H1 (cell line): ENCODE results near the gene TBC1D9B. TPM values are rescaled to one million over a fixed set of nuclear protein-coding genes. Genes with fewer than 3 reads are reported as not detected.

Experiments
- CTCF ChIA-PET: fragments of 300-600 bp; sonication (Branson Sonifier 250); formaldehyde crosslinking; loops from one replicate; lab custom pipeline; 2021; ENCODE audit not compliant: partially characterized antibody; lab: Charles Lee
- POLR2A ChIA-PET: fragments of 300-600 bp; sonication (Branson Sonifier 250); formaldehyde crosslinking; loops from one replicate; lab custom pipeline; 2021; ENCODE audit warnings: inconsistent platforms; ENCODE audit not compliant: partially characterized antibody; lab: Charles Lee
- DNase-seq, 2 experiments: peaks; one replicate each; pipeline versions ENCODE4 v3.0.0 to v3.0.0-alpha.2; 2010 to 2022; ENCODE audit warnings: low spot score in 2 of 2, low read depth in 1 of 2, mixed read lengths in 1 of 2
- FAIRE-seq: peaks from 2 replicates; lab custom pipeline; 2011; peaks lifted over from hg19 to GRCh38; lab: Jason Lieb, UNC
- H2AFZ ChIP-seq: 2 replicates; pipeline ENCODE4 v1.8.1; 2012; ENCODE audit warnings: low read length, inconsistent platforms
- H2AK5ac ChIP-seq: 2 replicates; pipeline ENCODE4 v1.6.1; 2013; ENCODE audit warnings: low read depth, low read length
- H2BK120ac ChIP-seq: replicated peaks from 2 replicates; pipeline ENCODE3; 2013; ENCODE audit warnings: low read depth, low read length, inconsistent platforms
- H2BK12ac ChIP-seq: 2 replicates; pipeline ENCODE4 v1.6.1; 2013; ENCODE audit warnings: low read depth, low read length
- H2BK15ac ChIP-seq: 2 replicates; pipeline ENCODE4 v1.6.1; 2013; ENCODE audit warnings: low read length
- H2BK20ac ChIP-seq: 2 replicates; pipeline ENCODE4 v1.6.1; 2013; ENCODE audit warnings: low read length
- H2BK5ac ChIP-seq: 2 replicates; pipeline ENCODE4 v1.6.1; 2013; ENCODE audit warnings: low read depth, low read length
- H3K14ac ChIP-seq: 2 replicates; pipeline ENCODE4 v1.6.1; 2013; ENCODE audit warnings: inconsistent platforms; ENCODE audit not compliant: insufficient read length
- H3K18ac ChIP-seq: 2 replicates; pipeline ENCODE4 v1.6.1; 2013; ENCODE audit warnings: low read length; ENCODE audit errors: extremely low read depth
- H3K23ac ChIP-seq: 2 replicates; pipeline ENCODE4 v1.6.1; 2013; ENCODE audit warnings: inconsistent platforms; ENCODE audit not compliant: insufficient read length
- H3K23me2 ChIP-seq: 2 replicates; pipeline ENCODE4 v1.6.1; 2013; ENCODE audit warnings: low read depth, low read length
- H3K27ac ChIP-seq: 2 replicates; pipeline ENCODE4 v1.6.1; 2011; ENCODE audit warnings: low read depth, low read length, inconsistent platforms
- H3K27me3 ChIP-seq, 4 experiments: replicated peaks in 1 of 4; 1 replicate in 1 of 4; 2 replicates in 3 of 4; pipeline versions ENCODE4 v1.6.1 to v1.8.1; 2011 to 2013; ENCODE audit warnings: low read length in 3 of 4, mild to moderate bottlenecking in 3 of 4, inconsistent platforms in 2 of 4, mixed read lengths in 2 of 4, moderate library complexity in 1 of 4; ENCODE audit not compliant: control insufficient read depth in 3 of 4, insufficient read depth in 3 of 4; ENCODE audit errors: extremely low read depth in 1 of 4
- H3K36me3 ChIP-seq, 4 experiments: 2 replicates each; pipeline versions ENCODE4 v1.6.1 to v1.8.1; 2011 to 2013; ENCODE audit warnings: mild to moderate bottlenecking in 4 of 4, low read length in 3 of 4, moderate library complexity in 2 of 4, control low read depth in 1 of 4, inconsistent platforms in 1 of 4; ENCODE audit not compliant: insufficient read depth in 4 of 4, control insufficient read depth in 2 of 4
- H3K4ac ChIP-seq: replicated peaks from 2 replicates; pipeline ENCODE3; 2013; ENCODE audit warnings: low read length, low read depth, mixed read lengths, inconsistent platforms; ENCODE audit not compliant: insufficient read length
- H3K4me1 ChIP-seq, 4 experiments: replicated peaks in 1 of 4; 1 replicate in 1 of 4; 2 replicates in 3 of 4; pipeline versions ENCODE4 v1.6.1 to v1.8.1; 2011 to 2013; ENCODE audit warnings: low read length in 3 of 4, inconsistent platforms in 2 of 4, mixed read lengths in 1 of 4; ENCODE audit not compliant: insufficient read depth in 4 of 4, control insufficient read depth in 3 of 4
- H3K4me2 ChIP-seq, 2 experiments: 2 replicates each; pipeline versions ENCODE4 v1.6.1 to v1.8.1; 2011 to 2013; ENCODE audit warnings: low read depth in 2 of 2, low read length in 2 of 2, control low read depth in 1 of 2, inconsistent platforms in 1 of 2, mild to moderate bottlenecking in 1 of 2; ENCODE audit not compliant: insufficient read depth in 1 of 2
- H3K4me3 ChIP-seq, 4 experiments: fragments of 200-600, 300-600 bp in 1 of 4; sonication (generic), shearing (Covaris generic), sonication (Bioruptor Twin) in 1 of 4; 2 replicates each; pipeline versions ENCODE4 v1.5.1 to v1.8.1; 2011 to 2016; ENCODE audit warnings: low read length in 4 of 4, low read depth in 3 of 4, control low read depth in 2 of 4, inconsistent platforms in 2 of 4, mild to moderate bottlenecking in 2 of 4, mixed read lengths in 1 of 4, moderate library complexity in 1 of 4; ENCODE audit not compliant: insufficient read depth in 2 of 4; ENCODE audit errors: extremely low read depth in 1 of 4
- H3K56ac ChIP-seq: replicated peaks from 2 replicates; pipeline ENCODE3; 2013; ENCODE audit warnings: low read depth, mild to moderate bottlenecking, mixed read lengths, low read length, inconsistent platforms; ENCODE audit not compliant: insufficient read length
- H3K79me1 ChIP-seq: 2 replicates; pipeline ENCODE4 v1.6.1; 2013; ENCODE audit warnings: low read depth, low read length, control low read depth
- H3K79me2 ChIP-seq, 2 experiments: 2 replicates each; pipeline versions ENCODE4 v1.6.1 to v1.8.1; 2012 to 2013; ENCODE audit warnings: low read length in 2 of 2, mild to moderate bottlenecking in 2 of 2, inconsistent platforms in 1 of 2; ENCODE audit not compliant: insufficient read depth in 2 of 2, control insufficient read depth in 1 of 2
- H3K9ac ChIP-seq, 4 experiments: replicated peaks in 1 of 4; 1 replicate in 1 of 4; 2 replicates in 3 of 4; pipeline versions ENCODE4 v1.6.1 to v1.8.1; 2011 to 2013; ENCODE audit warnings: low read depth in 3 of 4, low read length in 3 of 4, control low read depth in 2 of 4, mild to moderate bottlenecking in 2 of 4, moderate library complexity in 2 of 4, inconsistent platforms in 1 of 4; ENCODE audit errors: extremely low read depth in 1 of 4
- H3K9me3 ChIP-seq, 2 experiments: 2 replicates each; pipeline versions ENCODE4 v1.6.1 to v1.8.1; 2012 to 2013; ENCODE audit warnings: mild to moderate bottlenecking in 2 of 2, moderate library complexity in 2 of 2, control low read depth in 1 of 2, inconsistent platforms in 1 of 2, low read depth in 1 of 2, low read length in 1 of 2, mixed read lengths in 1 of 2; ENCODE audit not compliant: insufficient read depth in 2 of 2
- H4K20me1 ChIP-seq, 2 experiments: replicated peaks in 1 of 2; 2 replicates each; pipeline versions ENCODE3 to v1.8.1; 2011 to 2013; ENCODE audit warnings: inconsistent platforms in 2 of 2, low read length in 2 of 2, mild to moderate bottlenecking in 1 of 2; ENCODE audit not compliant: insufficient read depth in 2 of 2, control insufficient read depth in 1 of 2
- H4K5ac ChIP-seq: 2 replicates; pipeline ENCODE4 v1.6.1; 2013; ENCODE audit warnings: low read length, low read depth, mixed read lengths, inconsistent platforms; ENCODE audit not compliant: insufficient read length
- H4K8ac ChIP-seq: 2 replicates; pipeline ENCODE4 v1.8.0; 2013; ENCODE audit warnings: mild to moderate bottlenecking, moderate library complexity, low read length, inconsistent platforms; ENCODE audit not compliant: insufficient read depth; ENCODE audit errors: extremely low read depth
- H4K91ac ChIP-seq: replicated peaks from 2 replicates; pipeline ENCODE3; 2013; ENCODE audit warnings: low read length, mixed read lengths, inconsistent platforms; ENCODE audit not compliant: insufficient read length
- BACH1 ChIP-seq: IDR thresholded peaks from 2 replicates; pipeline ENCODE4 v1.6.1; 2012; ENCODE audit warnings: low read length, improper control_type of control experiment
- BRCA1 ChIP-seq: IDR thresholded peaks from 2 replicates; pipeline ENCODE4 v1.6.1; 2012; ENCODE audit warnings: low read depth, low read length, improper control_type of control experiment
- E2F6 ChIP-seq: IDR thresholded peaks from 2 replicates; pipeline ENCODE4 v1.6.1; 2012; ENCODE audit warnings: inconsistent platforms
- EGR1 ChIP-seq: IDR thresholded peaks from 2 replicates; pipeline ENCODE4 v1.6.1; 2011; ENCODE audit warnings: low read depth, low read length, borderline replicate concordance
- HDAC6 ChIP-seq: IDR thresholded peaks from one replicate; pipeline ENCODE4 v1.7.1; 2012; ENCODE audit warnings: low read depth, mild to moderate bottlenecking, inconsistent platforms, low read length, moderate library complexity
- MAX ChIP-seq: IDR thresholded peaks from 2 replicates; pipeline ENCODE4 v1.6.1; 2012; ENCODE audit warnings: inconsistent platforms
- RNF2 ChIP-seq: fragments of 200-900, 300-1000 bp; sonication (generic); IDR thresholded peaks from 2 replicates; pipeline ENCODE4 v1.7.1; 2016; ENCODE audit warnings: borderline replicate concordance, low read depth, mild to moderate bottlenecking, antibody characterized with exemption, low read length; ENCODE audit not compliant: poor library complexity, severe bottlenecking; ENCODE audit errors: missing control alignments
- TAF1 ChIP-seq: IDR thresholded peaks from 2 replicates; pipeline ENCODE4 v1.6.1; 2011; ENCODE audit warnings: mild to moderate bottlenecking, low read depth, low read length
- TBP ChIP-seq: IDR thresholded peaks from 2 replicates; pipeline ENCODE4 v1.6.1; 2011; ENCODE audit warnings: low read depth, low read length, improper control_type of control experiment
- YY1 ChIP-seq: IDR thresholded peaks from 2 replicates; pipeline ENCODE4 v1.6.1; 2011; ENCODE audit warnings: low read depth, mild to moderate bottlenecking, low read length
- WGBS, 2 experiments: shearing (Covaris generic) in 1 of 2; methylation state at CpG; one replicate each; pipeline versions ENCODE4 v1.1.6 to v1.1.7; 2013 to 2015; ENCODE audit warnings: low lambda C conversion rate in 2 of 2, mixed read lengths in 2 of 2, inconsistent platforms in 1 of 2, low coverage in 1 of 2, missing lambda C conversion rate in 1 of 2; ENCODE audit not compliant: insufficient replicate concordance in 2 of 2, insufficient coverage in 1 of 2, insufficient read length in 1 of 2; ENCODE audit errors: extremely low coverage in 1 of 2, missing lambda C conversion rate in 1 of 2; 5-methylcytosine and 5-hydroxymethylcytosine counted together
- polyA plus RNA-seq, 7 experiments: library from polyadenylated mRNA; depleted of rRNA in 3 of 7; stranded (reverse) in 5 of 7; unstranded in 2 of 7; fragments of >200 nt in 5 of 7; fragments of 200-250 nt in 2 of 7; gene quantifications; 1 replicate in 5 of 7; 2 replicates in 1 of 7; 4 replicates in 1 of 7; pipeline versions ENCODE4 v1.2.1 to v1.2.3, GENCODE V29; 2011 to 2013; ENCODE audit warnings: missing spikeins in 2 of 7, mixed read lengths in 2 of 7
- total RNA-seq: library from RNA; stranded (reverse); fragmentation: NEBNext Ultra II Directional; extraction: Animal tissue kit (Norgen Biotek cat#: 25700); gene quantifications from 2 replicates; pipeline ENCODE4 v1.2.1, GENCODE V29; 2021

The TBC1D9B gene
- total and polyA plus RNA-seq, 2 of the 8 experiments (the other 6 are each of a cell fraction or from before 2014, with no cell fraction given), result 33.6 to 57.1 TPM

GRCh38 chr5:179818746-179819295 lies 88.9 kb downstream of the TBC1D9B start:
- Histone ChIP-seq H3K27me3 (peaks cover 0 to 5% (median 2%) of the 10 kb centered on the region in 4 experiments; a peak in 2 of 7 replicates), H3K56ac (no peak overlapping the region), H3K4me1 (peaks cover 4 to 40% (median 34%) of the 10 kb centered on the region in 4 experiments), H2AFZ (no peak overlapping the region), H3K4me2 (peak overlapping the region; percentile 54 to 58), H3K14ac (no peak overlapping the region), H2BK5ac (peak overlapping the region; percentile 96), H3K27ac (peak overlapping the region; percentile 67), H3K4me3 (peak overlapping the region; percentile 3 to 91 (median 30); a peak in 5 of 8 replicates), H3K36me3 (peaks cover 0 to 6% (median 3%) of the 10 kb centered on the region in 4 experiments; a peak in 4 of 8 replicates), H3K4ac (peak overlapping the region; percentile 76), H2BK12ac (peak overlapping the region; percentile 97; the same call in 1 of the 2 replicates), H4K20me1 (peaks cover 8 to 17% of the 10 kb centered on the region in 2 experiments), H2BK120ac (no peak overlapping the region), H2BK20ac (peak overlapping the region; percentile 51; the same call in 1 of the 2 replicates), H3K79me2 (peaks cover 4 to 24% of the 10 kb centered on the region in 2 experiments; a peak in 2 of 4 replicates), H3K9me3 (no peaks in the 10 kb centered on the region), H2BK15ac (peak overlapping the region; percentile 55; the same call in 1 of the 2 replicates), H3K18ac (peak overlapping the region; percentile 99), H3K79me1 (peaks cover 8% of the 10 kb centered on the region), H3K23ac (no peak overlapping the region), H4K5ac (peak overlapping the region; percentile 1), H2AK5ac (no peak overlapping the region), H3K23me2 (peaks cover 15% of the 10 kb centered on the region; the same call in 1 of the 2 replicates), H4K8ac (peak overlapping the region; percentile 93), H3K9ac (0 out of 7 replicates have a peak overlapping the region, but pooled peaks of 1 of the 4 experiments have one; percentile 34), H4K91ac (peak overlapping the region; percentile 99)
- FAIRE-seq (no peak), DNase-seq (peak in 1 of 2 experiments; percentile 82)
- WGBS, 2 experiments, result 10% methylated on average over 13 of the region's 35 CpGs; no CpG with 5 or more reads in 1 of the 2 experiments
- CTCF ChIA-PET, result interaction anchor here (1.1 to 1.6 kb wide), 2 partner anchors 25 to 50 kb away, joined by 3 to 5 read pairs; no protein-coding TSS in a partner anchor
- POLR2A ChIA-PET, result interaction anchor here (0.6 to 12.6 kb wide), 8 partner anchors 8 to 196 kb away, joined by 3 to 207 read pairs (median 6); partner anchors contain the start of genes HNRNPH1, LTC4S, MGAT4B and MRNIP
- no peak for TF ChIP-seq HDAC6
- TF ChIP-seq TAF1, result peak; percentile 37; the same call in 1 of the 2 replicates
- no peak; the same call in 1 of the 2 replicates for TF ChIP-seq MAX
- TF ChIP-seq YY1, result peak; percentile 67
- TF ChIP-seq BRCA1, result no peak
- peak; percentile 30; the same call in 1 of the 2 replicates for TF ChIP-seq TBP
- TF ChIP-seq BACH1, result peak; percentile 81
- peak; percentile 58; the same call in 1 of the 2 replicates for TF ChIP-seq EGR1
- TF ChIP-seq E2F6, result no peak; the same call in 1 of the 2 replicates
- TF ChIP-seq RNF2, result peak; percentile 18
